Measurements from ENCODE around the gene FOSL1.

The FOSL1 gene

GRCh38 chr11:65900125-65900898 is at the start of gene FOSL1:
FOSL1 (minus strand) TSS chr11:65900388; CDS start chr11:65900339, 49 bp downstream.
- DNase-seq: no peak

GRCh38 chr11:65947603-65948125 is 47.5 kb upstream of the FOSL1 start:
- no peak for DNase-seq

GRCh38 chr11:65947133-65947532 is 46.9 kb upstream of the FOSL1 start:
- DNase-seq: no peak

GRCh38 chr11:65946655-65947054 is 46.5 kb upstream of the FOSL1 start:
- DNase-seq: no peak

GRCh38 chr11:65945941-65946558 is 45.9 kb upstream of the FOSL1 start:
- no peak for DNase-seq

- DNase-seq: no peak
Measured at GRCh38 chr11:65945430-65945911, 45.3 kb upstream of the FOSL1 start, which contains the start of gene TSGA10IP. TSGA10IP (plus strand) TSS chr11:65945480; CDS start chr11:65945676, 196 bp downstream.

- DNase-seq: no peak
Measured at GRCh38 chr11:65944767-65945166, 44.6 kb upstream of the FOSL1 start.

GRCh38 chr11:65944191-65944590 is 44.0 kb upstream of the FOSL1 start:
- DNase-seq: no peak

GRCh38 chr11:65942531-65942930 is 42.3 kb upstream of the FOSL1 start:
- DNase-seq: no peak

- no peak for DNase-seq
Measured at GRCh38 chr11:65941720-65942310, 41.6 kb upstream of the FOSL1 start.

- DNase-seq: no peak
Measured at GRCh38 chr11:65937766-65938165, 37.6 kb upstream of the FOSL1 start.

GRCh38 chr11:65934014-65934413 is 33.8 kb upstream of the FOSL1 start:
- no peak for DNase-seq

GRCh38 chr11:65932558-65932919 is 32.4 kb upstream of the FOSL1 start:
- no peak for DNase-seq

GRCh38 chr11:65931773-65932557 is 31.8 kb upstream of the FOSL1 start:
- no peak for DNase-seq

- no peak for DNase-seq
Measured at GRCh38 chr11:65928667-65929066, 28.5 kb upstream of the FOSL1 start.

- DNase-seq: no peak
Measured at GRCh38 chr11:65927904-65928397, 27.8 kb upstream of the FOSL1 start.

- no peak for DNase-seq
Measured at GRCh38 chr11:65925397-65925796, 25.2 kb upstream of the FOSL1 start.

GRCh38 chr11:65922565-65922964 is 22.4 kb upstream of the FOSL1 start:
- no peak for DNase-seq

GRCh38 chr11:65921876-65922275 is 21.7 kb upstream of the FOSL1 start:
- no peak for DNase-seq

- no peak for DNase-seq
Measured at GRCh38 chr11:65921033-65921555, 20.9 kb upstream of the FOSL1 start.

- no peak for DNase-seq
Measured at GRCh38 chr11:65920372-65920802, 20.2 kb upstream of the FOSL1 start.

All from NCI-H1092 treated with DMSO at 0.1 percent for 48 hours (cell line).